EL (cell line): ENCODE results near the gene KCNS3.

ENCODE experiments used
- DNase-seq: peaks from one replicate; pipeline ENCODE4 v3.0.0-alpha.2; 2016

Gene KCNS3

GRCh38 chr2:17878281-17879136, at the start of gene KCNS3:
Gene KCNS3, plus strand, starts transcription at chr2:17878667. Its CDS starts 52,342 bp downstream, at chr2:17931009.
- DNase-seq = peak; percentile 47

- DNase-seq = peak; percentile 72
Measured at GRCh38 chr2:17830053-17831034, 48.1 kb upstream of the KCNS3 start.

- no peak for DNase-seq
Measured at GRCh38 chr2:17835516-17835915, 43.0 kb upstream of the KCNS3 start.

- DNase-seq = no peak
Measured at GRCh38 chr2:17839959-17840358, 38.5 kb upstream of the KCNS3 start.

GRCh38 chr2:17843457-17843856, 35.0 kb upstream of the KCNS3 start:
- DNase-seq = no peak

GRCh38 chr2:17845806-17846205, 32.7 kb upstream of the KCNS3 start:
- DNase-seq = no peak

GRCh38 chr2:17846676-17847075, 31.8 kb upstream of the KCNS3 start:
- no peak for DNase-seq

- DNase-seq = no peak
Measured at GRCh38 chr2:17847236-17847635, 31.2 kb upstream of the KCNS3 start.

GRCh38 chr2:17849275-17849674, 29.2 kb upstream of the KCNS3 start:
- DNase-seq = no peak

- no peak for DNase-seq
Measured at GRCh38 chr2:17850151-17850550, 28.3 kb upstream of the KCNS3 start.

- DNase-seq = peak; percentile 65
Measured at GRCh38 chr2:17851731-17852585, 26.5 kb upstream of the KCNS3 start.

- DNase-seq = no peak
Measured at GRCh38 chr2:17853799-17854198, 24.7 kb upstream of the KCNS3 start.

GRCh38 chr2:17857021-17857420, 21.4 kb upstream of the KCNS3 start:
- DNase-seq = peak; percentile 22

- DNase-seq = no peak
Measured at GRCh38 chr2:17858064-17858463, 20.4 kb upstream of the KCNS3 start.

GRCh38 chr2:17863539-17863938, 14.9 kb upstream of the KCNS3 start:
- DNase-seq = no peak

GRCh38 chr2:17864676-17865075, 13.8 kb upstream of the KCNS3 start:
- DNase-seq = no peak

GRCh38 chr2:17867133-17867532, 11.3 kb upstream of the KCNS3 start:
- DNase-seq = no peak

GRCh38 chr2:17869128-17869527, 9.3 kb upstream of the KCNS3 start:
- DNase-seq = peak; percentile 18

GRCh38 chr2:17871639-17872038, 6.8 kb upstream of the KCNS3 start:
- DNase-seq = no peak

GRCh38 chr2:17873021-17873420, 5.4 kb upstream of the KCNS3 start:
- DNase-seq = no peak

- DNase-seq = no peak
Measured at GRCh38 chr2:17876590-17876989, 1.9 kb upstream of the KCNS3 start.

- peak; percentile 7 for DNase-seq
Measured at GRCh38 chr2:17877811-17878280, 621 bp upstream of the KCNS3 start.
